ENCODE results near the gene GOLT1A. TPM values are rescaled to one million over a fixed set of nuclear protein-coding genes. Genes with fewer than 3 reads are reported as not detected.
A peak's percentile ranks its signal among the peaks of the same experiment; 100 is the strongest.

GOLT1A gene, protein sequence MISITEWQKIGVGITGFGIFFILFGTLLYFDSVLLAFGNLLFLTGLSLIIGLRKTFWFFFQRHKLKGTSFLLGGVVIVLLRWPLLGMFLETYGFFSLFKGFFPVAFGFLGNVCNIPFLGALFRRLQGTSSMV
- total RNA-seq = not detected in 2 replicates
- long read RNA-seq = 0 reads

DNA sequence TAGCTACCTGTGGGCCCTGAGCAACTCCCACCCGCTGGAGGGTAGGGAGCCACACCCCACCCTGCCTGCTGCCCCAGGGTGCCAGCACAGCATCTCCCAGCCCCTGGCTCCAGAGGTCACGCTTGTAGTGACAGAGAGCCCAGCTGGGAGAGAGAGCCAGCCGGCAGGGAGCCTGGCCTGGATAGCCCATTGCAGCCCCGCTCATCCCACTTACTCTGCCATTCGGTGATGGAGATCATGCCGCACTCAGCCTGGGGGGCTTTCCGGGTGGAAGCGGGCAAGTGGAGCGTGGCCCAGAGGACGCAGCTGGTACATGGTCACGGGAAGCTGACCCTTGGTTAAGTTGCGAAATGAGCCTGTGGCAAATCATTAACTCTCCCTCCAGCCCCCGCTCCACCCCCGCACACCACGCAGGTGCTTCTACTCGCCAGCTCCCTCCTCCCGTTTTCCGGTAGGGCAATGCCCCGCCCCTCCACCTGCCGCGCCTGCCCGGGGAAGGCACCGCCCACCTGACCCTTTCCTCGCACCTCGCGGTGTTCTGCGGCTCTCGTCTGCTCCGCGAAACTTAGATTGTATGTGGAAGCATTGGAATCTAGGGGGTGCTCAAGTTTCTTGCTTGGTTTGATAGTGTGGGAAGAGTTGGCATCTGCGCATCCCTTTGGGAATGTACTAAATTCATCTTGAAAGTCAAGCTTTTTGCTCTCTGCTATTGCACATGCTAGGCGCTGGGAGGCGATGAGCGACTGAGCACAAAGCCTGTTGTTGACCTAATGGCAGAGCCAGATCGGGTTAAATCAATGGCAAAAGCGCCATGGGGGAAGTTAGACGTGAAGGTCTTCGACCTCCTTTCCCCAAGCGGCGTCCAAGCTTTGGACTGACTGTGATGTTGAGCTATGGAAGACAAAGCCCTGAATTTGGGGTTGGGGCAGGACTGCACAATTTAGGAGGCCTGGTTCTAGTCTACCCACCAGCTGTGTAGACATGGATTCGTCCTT is at the start of gene GOLT1A:
GOLT1A (minus strand) TSS at position 321 of the 995 bp plus-strand sequence; CDS start at position 239, 82 bp downstream.
- H3K27me3 Mint-ChIP-seq (ENCODE audit: unreplicated experiment) = peaks cover 45% of the 10 kb centered on the region
- no peaks in the 10 kb centered on the region for H3K9me3 Mint-ChIP-seq (ENCODE audit: unreplicated experiment)
- H3K4me3 Mint-ChIP-seq (ENCODE audit: unreplicated experiment) = peak within 1 kb of the TSS; percentile 49
- H3K27ac Mint-ChIP-seq (ENCODE audit: unreplicated experiment) = no peak within 1 kb of the TSS
- peak; percentile 74 for TF ChIP-seq CTCF (IDR thresholded peaks at IDR 0.05)
- DNase-seq (ENCODE audit: extremely low spot score, unreplicated experiment) = no peak
- H3K36me3 Mint-ChIP-seq (ENCODE audit: unreplicated experiment) = no peaks in the 10 kb centered on the region
- peaks cover 5% of the 10 kb centered on the region for H3K4me1 Mint-ChIP-seq (ENCODE audit: unreplicated experiment)

GRCh38 chr1:204263254-204263910 is 49.6 kb upstream of the GOLT1A start:
- Mint-ChIP-seq H3K36me3 (ENCODE audit: unreplicated experiment) (no peaks in the 10 kb centered on the region), H3K9me3 (ENCODE audit: unreplicated experiment) (no peaks in the 10 kb centered on the region), H3K27me3 (ENCODE audit: unreplicated experiment) (peaks cover 33% of the 10 kb centered on the region), H3K4me1 (ENCODE audit: unreplicated experiment) (peaks cover 5% of the 10 kb centered on the region), H3K4me3 (ENCODE audit: unreplicated experiment) (no peak overlapping the region), H3K27ac (ENCODE audit: unreplicated experiment) (no peak overlapping the region)
- TF ChIP-seq CTCF (IDR thresholded peaks at IDR 0.05) = no peak
- no peak for DNase-seq (ENCODE audit: extremely low spot score, unreplicated experiment)

DNA sequence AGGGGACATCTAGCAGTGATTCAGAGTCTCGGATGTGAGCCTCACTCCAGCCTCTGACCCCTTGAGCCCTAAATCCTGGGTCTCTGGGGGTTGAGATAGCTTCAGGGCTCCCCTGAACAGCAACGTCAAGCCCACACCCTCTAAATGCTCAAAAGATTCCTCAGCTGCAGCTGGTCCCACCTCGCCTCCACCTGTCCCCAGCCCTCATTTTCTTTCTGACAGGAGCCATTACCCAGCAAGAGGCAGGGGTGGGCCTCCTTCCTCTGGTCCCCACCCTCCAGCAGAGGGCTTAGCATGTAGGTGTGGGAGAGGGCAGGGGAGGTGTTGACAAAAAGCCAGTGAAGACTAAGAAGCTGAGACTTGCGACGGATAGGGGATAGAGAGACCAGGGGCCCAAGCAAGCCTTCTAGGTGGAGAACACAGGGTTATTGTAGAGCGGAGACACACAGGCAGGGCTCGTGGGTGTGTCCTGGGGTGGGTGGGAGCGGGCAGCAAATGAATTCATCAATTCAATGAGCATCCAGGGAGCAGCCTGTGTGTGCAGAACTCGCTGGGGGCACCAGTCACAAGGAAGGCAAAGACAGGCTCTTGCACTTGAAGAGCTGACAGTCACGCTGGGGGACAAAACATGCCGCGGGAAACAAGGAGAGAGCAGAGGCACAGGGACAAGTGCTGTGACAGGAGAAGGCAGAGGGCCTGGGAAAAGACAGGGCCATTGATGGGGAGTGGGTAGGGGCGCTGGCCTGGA is 48.9 kb upstream of the GOLT1A start:
- H3K27me3 Mint-ChIP-seq (ENCODE audit: unreplicated experiment) = peaks cover 33% of the 10 kb centered on the region
- DNase-seq (ENCODE audit: extremely low spot score, unreplicated experiment) = no peak
- no peak for TF ChIP-seq CTCF (IDR thresholded peaks at IDR 0.05)
- H3K9me3 Mint-ChIP-seq (ENCODE audit: unreplicated experiment) = no peaks in the 10 kb centered on the region
- H3K36me3 Mint-ChIP-seq (ENCODE audit: unreplicated experiment) = no peaks in the 10 kb centered on the region
- H3K27ac Mint-ChIP-seq (ENCODE audit: unreplicated experiment) = no peak overlapping the region
- H3K4me3 Mint-ChIP-seq (ENCODE audit: unreplicated experiment) = no peak overlapping the region
- peaks cover 5% of the 10 kb centered on the region for H3K4me1 Mint-ChIP-seq (ENCODE audit: unreplicated experiment)

DNA sequence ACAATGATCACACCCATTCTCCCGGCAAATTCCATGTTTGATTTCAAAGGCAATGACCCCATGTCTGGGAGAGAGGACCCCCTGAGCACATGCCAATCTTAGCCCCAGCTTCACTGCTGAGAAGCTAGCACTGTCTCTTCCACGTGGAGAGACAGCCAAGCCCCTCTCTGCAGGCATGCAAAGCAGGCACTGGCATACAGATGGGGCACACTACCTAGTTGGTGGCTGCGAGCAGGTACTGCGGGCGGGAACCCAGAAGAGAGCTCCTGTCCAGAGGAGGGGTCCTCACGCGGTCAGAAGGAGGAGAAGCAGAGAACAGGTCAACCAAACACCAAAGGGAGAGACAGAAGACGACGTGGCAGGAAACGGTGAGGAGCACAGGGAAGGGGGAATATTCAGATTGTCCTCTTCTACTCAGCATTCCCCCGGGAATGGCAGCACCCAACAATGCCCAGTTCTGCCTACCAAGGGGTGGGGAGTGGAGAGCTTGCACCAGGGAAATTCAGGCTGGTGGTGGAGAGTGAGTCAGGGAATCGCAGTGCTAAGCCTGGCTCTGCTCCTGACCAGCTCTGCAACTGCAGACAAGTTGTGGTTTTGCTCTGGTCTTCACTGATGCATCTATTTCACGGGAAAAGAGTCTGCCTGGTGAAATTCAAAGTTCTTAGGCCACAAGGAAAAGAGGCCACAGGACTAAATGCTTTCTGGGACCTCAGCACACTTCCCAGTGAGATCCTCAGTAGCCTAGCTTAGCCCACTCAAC is 48.1 kb upstream of the GOLT1A start:
- DNase-seq (ENCODE audit: extremely low spot score, unreplicated experiment) = no peak
- Mint-ChIP-seq H3K4me3 (ENCODE audit: unreplicated experiment) (no peak overlapping the region), H3K9me3 (ENCODE audit: unreplicated experiment) (no peaks in the 10 kb centered on the region), H3K4me1 (ENCODE audit: unreplicated experiment) (peaks cover 5% of the 10 kb centered on the region), H3K27me3 (ENCODE audit: unreplicated experiment) (peaks cover 29% of the 10 kb centered on the region), H3K36me3 (ENCODE audit: unreplicated experiment) (no peaks in the 10 kb centered on the region), H3K27ac (ENCODE audit: unreplicated experiment) (no peak overlapping the region)
- TF ChIP-seq CTCF (IDR thresholded peaks at IDR 0.05) = no peak
